ENCODE results near the gene SRP68. TPM values are rescaled to one million over a fixed set of nuclear protein-coding genes. Genes with fewer than 3 reads are reported as not detected.
"Not testable (repeated sequence)": the region's sequence is repeated elsewhere in the genome, so short reads cannot be mapped to it uniquely, and the experiment has no call there.

The SRP68 gene
- polyA plus RNA-seq, 1 experiment = 70.8 TPM

DNA sequence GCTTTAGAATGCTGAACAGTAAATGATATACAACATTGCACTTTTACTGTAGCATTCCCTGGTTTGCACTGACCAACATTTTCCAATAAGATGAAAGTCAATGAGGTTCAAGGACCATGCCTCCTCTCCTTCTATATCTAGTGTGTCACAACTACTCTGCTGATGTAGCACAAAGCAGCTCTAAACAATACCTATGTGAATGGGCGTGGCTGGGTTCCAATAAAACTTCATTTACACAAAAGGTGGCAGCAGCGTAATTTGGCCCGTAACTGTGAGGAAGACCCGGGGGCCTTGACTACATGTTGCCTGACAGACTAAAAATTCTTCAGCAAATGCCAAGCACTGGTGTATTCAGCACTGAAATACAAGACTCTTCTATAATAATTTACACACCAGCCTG lies 6.5 kb downstream of the SRP68 start:
- H3K27me3 ChIP-seq (ENCODE audit: control insufficient read depth, insufficient read depth, low read length) = no peaks in the 10 kb centered on the region
- no peak for DNase-seq (ENCODE audit: low read depth)
- ChIA-PET CTCF (interaction anchor here (1.1 to 1.2 kb wide), 2 partner anchors 15 to 51 kb away, joined by 3 to 4 read pairs; no protein-coding TSS in a partner anchor), POLR2A (no interaction called here)
- TF ChIP-seq CTCF (IDR thresholded peaks at IDR 0.05; ENCODE audit: insufficient read depth, low read depth, low read length) = no peak
- peaks cover 21% of the 10 kb centered on the region for H3K36me3 ChIP-seq (ENCODE audit: control insufficient read depth, insufficient read depth, low read length)
- no peak overlapping the region for H3K4me3 ChIP-seq (ENCODE audit: low read depth, low read length)

- POLR2A ChIA-PET = no interaction called here
These were observed 8.3 kb downstream of the SRP68 start for GRCh38 chr17:76063875-76064546.

DNA sequence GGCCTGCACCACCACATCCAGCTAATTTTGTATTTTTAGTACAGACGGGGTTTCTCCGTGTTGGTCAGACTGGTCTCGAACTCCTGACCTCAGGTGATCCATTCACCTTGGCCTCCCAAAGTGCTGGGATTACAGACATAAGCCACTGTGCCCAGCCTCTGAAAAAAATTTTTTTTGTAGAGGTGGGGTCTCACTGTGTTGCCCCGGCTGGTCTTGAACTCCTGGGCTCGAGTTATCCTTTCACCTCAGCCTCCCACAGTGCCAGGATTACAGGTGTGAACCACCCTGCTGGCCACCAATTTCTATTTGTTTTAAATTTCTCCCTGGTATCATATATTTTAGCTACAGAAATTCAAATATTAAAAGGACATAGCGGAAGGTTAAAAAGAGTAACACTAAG lies 14.1 kb downstream of the SRP68 start:
- H3K4me3 ChIP-seq (ENCODE audit: low read depth, low read length); H3K27me3 ChIP-seq (ENCODE audit: control insufficient read depth, insufficient read depth, low read length); DNase-seq (ENCODE audit: low read depth): not testable (repeated sequence)
- ChIA-PET CTCF (interaction anchor here (1.6 kb wide), 1 partner anchor 11 kb away, joined by 4 read pairs; no protein-coding TSS in a partner anchor), POLR2A (interaction anchor here (0.6 kb wide), 1 partner anchor 183 kb away, joined by 4 read pairs; no protein-coding TSS in a partner anchor)
- peaks cover 27% of the 10 kb centered on the region for H3K36me3 ChIP-seq (ENCODE audit: control insufficient read depth, insufficient read depth, low read length)

More at GRCh38 chr17:76063875-76064546, 8.3 kb downstream of the SRP68 start:
- CTCF ChIA-PET = interaction anchor here (1.3 kb wide), 1 partner anchor 21 kb away, joined by 3 read pairs; no protein-coding TSS in a partner anchor
- DNase-seq (ENCODE audit: low read depth) = no peak
- Histone ChIP-seq H3K27me3 (ENCODE audit: control insufficient read depth, insufficient read depth, low read length) (no peaks in the 10 kb centered on the region), H3K4me3 (ENCODE audit: low read depth, low read length) (no peak overlapping the region), H3K36me3 (ENCODE audit: control insufficient read depth, insufficient read depth, low read length) (peaks cover 23% of the 10 kb centered on the region)
- no peak for TF ChIP-seq CTCF (IDR thresholded peaks at IDR 0.05; ENCODE audit: insufficient read depth, low read depth, low read length)

DNA sequence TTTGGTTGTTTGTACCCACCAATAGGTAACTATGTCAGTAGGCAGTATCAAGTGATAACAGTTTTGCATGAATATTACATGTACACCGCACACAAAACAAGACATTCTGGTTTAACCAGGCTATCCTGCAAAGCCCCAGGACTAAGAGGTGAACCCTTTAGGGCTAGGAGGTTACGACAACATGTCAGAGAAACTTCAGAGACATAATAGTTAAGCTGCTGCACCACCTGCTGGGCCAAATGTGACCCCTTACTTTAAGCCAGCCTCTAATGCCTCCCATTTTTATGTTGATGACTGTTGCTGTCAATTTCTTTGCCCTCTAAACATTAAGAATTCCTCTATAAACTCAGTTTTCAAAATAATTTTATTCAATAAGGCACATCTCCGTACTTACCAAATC lies 15.4 kb downstream of the SRP68 start:
- Histone ChIP-seq H3K4me3 (ENCODE audit: low read depth, low read length) (no peak overlapping the region), H3K36me3 (ENCODE audit: control insufficient read depth, insufficient read depth, low read length) (peaks cover 28% of the 10 kb centered on the region), H3K27me3 (ENCODE audit: control insufficient read depth, insufficient read depth, low read length) (no peaks in the 10 kb centered on the region)
- no peak for TF ChIP-seq CTCF (IDR thresholded peaks at IDR 0.05; ENCODE audit: insufficient read depth, low read depth, low read length)
- DNase-seq (ENCODE audit: low read depth) = no peak
- POLR2A ChIA-PET = no interaction called here
- CTCF ChIA-PET = interaction anchor here (0.6 to 1.6 kb wide), 2 partner anchors 10 to 64 kb away, joined by 3 to 4 read pairs; no protein-coding TSS in a partner anchor

- Histone ChIP-seq H3K27me3 (ENCODE audit: control insufficient read depth, insufficient read depth, low read length) (no peaks in the 10 kb centered on the region), H3K4me3 (ENCODE audit: low read depth, low read length) (no peak overlapping the region), H3K36me3 (ENCODE audit: control insufficient read depth, insufficient read depth, low read length) (peaks cover 29% of the 10 kb centered on the region)
- ChIA-PET POLR2A (no interaction called here), CTCF (interaction anchor here (1.2 kb wide), 1 partner anchor 38 kb away, joined by 3 read pairs; no protein-coding TSS in a partner anchor)
- TF ChIP-seq CTCF (IDR thresholded peaks at IDR 0.05; ENCODE audit: insufficient read depth, low read depth, low read length) = no peak
- DNase-seq (ENCODE audit: low read depth) = no peak
These were observed 18.2 kb downstream of the SRP68 start for GRCh38 chr17:76054112-76054476.

Measured in BJ (cell line).